NCI-H1436 (cell line): Measurements from ENCODE around the gene HCCS.
A peak's percentile ranks its signal among the peaks of the same experiment; 100 is the strongest.
"Not testable (repeated sequence)": the region's sequence is repeated elsewhere in the genome, so short reads cannot be mapped to it uniquely, and the experiment has no call there.

Source experiments
- DNase-seq: peaks from one replicate; lab custom pipeline; 2025; lab: John Stamatoyannopoulos, UW

HCCS gene

DNA sequence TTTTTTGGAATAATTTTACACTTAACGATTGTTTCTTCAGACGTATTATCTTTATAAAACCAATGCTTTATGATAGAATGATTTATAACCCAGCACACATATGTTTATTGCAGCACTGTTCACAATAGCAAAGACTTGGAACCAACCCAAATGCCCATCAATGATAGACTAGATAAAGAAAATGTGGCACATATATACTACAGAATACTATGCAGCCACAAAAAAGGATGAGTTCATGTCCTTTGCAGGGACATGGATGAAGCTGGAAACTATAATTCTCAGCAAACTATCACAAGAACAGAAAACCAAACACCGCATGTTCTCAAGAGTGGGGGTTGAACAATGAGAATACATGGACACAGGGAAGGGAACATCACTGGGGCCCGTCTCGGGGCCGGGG lies 12.0 kb downstream of the HCCS start:
- not testable (repeated sequence) for DNase-seq

DNA sequence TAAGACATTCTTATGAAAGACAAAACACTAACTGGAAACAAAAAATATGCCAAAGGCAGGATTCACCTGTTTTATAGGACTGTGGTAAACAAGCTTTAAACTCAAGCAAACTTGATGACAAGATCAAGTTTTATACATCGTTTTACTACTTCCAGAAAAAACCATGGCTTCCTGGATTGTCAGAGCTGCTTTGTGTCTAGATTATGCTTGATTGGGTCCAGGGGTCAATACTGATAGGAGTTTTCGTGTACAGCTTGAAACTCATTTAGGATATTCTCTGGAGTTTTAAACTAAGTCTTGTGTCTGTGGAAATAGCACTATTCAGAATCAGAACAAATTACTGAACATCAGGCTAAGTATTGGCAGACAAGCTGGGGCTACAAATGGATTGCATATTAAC lies 13.0 kb downstream of the HCCS start:
- no peak for DNase-seq

DNA sequence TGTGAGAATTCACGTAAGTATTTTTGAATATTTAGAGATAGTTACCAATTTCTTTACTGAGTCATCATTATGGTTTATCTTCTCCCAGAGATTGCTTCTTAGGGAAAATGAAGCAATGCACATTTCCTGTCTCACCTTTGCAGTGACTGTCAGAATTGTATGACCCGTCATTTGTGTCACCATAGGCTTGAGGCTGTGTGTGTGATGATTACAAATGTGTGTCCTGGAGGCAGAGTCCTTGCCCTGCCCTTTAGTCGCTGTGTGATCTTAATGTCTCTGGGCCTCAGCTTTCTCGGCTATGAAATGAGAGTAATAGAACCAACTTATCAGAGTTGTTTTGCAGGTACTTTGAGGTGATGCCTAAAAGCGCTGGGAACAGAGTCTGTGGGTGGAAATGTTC lies 13.9 kb downstream of the HCCS start:
- DNase-seq: no peak

DNA sequence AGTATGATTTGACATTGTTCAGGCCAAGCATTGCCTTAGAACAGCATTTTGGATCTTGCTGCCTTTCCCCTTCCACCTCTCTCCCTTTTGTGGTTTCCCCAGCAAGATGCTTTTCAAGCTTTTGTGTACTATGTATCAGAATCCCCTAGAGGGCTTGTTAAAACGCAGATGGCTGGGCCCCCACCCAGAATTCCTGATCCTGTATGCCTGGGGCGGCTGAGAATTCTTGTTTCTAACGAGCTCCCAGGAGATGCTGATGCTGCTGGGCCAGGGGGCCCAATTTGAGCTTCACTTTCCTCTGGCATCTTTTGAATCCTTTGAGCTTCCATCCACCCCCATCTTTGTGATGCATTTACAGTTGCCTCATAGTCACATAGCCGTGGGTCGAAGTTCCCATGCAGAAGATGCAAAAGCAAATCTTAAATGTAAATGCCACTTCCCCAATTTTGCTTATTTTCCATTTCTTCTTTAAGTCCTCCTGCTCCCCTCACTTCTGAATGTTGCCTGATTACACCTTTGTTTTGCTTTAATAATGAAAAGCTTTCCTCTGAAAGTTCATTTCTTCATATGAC lies 18.5 kb downstream of the HCCS start:
- DNase-seq: no peak

DNA sequence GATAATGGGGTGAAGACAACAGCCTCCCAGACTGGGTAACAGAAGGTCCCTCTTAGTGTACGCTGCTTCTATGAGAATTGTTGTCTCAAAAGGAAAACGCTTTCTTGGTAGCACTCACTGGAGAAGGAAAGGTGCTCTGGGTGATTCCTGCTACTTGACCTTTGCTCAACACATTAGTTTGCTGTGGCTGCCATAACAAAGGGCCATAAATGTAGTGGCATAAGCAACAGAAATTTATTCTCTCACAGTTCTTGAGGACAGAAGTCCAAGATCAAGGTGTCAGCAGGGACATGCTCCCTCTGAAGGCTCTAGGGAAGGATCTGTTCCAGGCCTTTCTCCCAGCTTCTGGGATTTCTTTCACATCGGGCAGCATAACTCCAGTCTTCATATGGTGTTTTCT lies 19.0 kb downstream of the HCCS start:
- DNase-seq: no peak

DNA sequence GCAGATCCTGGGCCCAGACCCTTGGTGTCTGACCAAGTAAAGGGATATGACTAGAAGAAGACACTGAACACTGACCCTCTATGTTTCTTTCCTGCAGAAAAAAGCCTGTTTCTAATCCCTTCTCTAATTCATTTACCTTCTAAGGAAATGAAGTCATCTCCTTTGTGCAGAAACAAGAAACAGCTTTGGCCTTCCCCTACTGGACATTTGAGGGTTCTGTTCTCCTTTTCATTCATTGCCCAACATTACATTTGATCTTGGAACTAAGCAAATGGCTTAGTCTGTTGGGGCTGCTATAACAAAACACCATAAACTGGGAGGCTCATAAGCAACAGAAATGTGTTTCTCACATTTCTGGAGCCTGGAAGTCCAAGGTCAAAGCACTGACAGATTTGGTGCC lies 20.0 kb downstream of the HCCS start:
- no peak for DNase-seq

DNA sequence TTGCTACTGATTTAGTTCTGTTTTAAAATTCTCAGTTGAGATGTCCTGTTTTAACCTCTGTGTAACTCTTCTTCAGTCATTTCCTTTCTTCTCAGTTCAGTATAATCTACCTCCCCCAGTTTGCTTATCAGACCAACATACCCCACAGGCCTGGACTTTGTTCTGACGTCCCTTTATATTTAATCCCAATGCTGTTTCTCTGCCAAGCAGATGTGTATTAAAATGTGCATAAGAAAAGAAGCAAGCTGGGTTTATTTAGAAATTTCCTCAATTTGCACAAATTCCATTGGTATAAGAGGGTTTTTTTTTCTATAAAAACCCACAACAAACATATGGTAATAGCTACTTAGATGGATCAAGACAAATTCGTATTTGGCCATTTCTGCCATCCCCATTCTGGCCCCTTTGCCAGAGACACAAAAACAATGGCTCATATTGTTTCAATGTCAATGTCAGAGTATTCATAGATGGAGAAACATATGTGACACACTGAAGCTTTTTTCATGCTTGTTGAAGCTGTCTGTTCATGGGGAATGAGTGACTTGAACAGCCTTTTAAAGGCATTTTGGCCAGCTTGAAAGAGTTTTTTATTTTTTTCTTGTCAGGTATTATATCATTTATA lies 24.5 kb downstream of the HCCS start:
- DNase-seq: no peak

DNA sequence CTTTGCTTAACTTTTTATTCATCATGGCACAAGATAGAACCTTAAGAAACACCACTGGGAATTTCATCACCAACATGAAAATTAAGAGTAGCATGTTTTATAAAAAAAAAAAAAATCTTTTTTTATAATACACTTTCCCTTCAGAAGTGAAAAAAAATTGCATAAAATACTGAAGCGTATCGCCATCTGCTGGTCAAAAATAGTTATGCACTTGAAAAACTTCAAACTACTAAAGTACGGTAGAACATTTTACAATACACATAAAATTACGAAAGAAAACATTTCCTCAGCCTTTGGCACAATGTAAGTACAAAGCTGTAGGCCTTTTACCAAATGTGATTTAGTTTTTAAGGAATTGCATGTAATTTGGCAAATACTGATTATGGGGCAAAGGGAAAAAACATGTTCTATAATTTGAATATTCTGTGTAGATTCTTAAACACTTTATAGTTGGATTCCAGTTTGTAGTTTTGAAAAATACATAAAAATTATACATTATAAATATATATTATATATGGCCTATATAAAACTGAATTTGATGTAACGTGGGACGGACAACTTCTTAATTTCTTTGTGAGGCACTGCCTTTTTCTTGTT lies 26.5 kb downstream of the HCCS start:
- DNase-seq: peak; percentile 1

DNA sequence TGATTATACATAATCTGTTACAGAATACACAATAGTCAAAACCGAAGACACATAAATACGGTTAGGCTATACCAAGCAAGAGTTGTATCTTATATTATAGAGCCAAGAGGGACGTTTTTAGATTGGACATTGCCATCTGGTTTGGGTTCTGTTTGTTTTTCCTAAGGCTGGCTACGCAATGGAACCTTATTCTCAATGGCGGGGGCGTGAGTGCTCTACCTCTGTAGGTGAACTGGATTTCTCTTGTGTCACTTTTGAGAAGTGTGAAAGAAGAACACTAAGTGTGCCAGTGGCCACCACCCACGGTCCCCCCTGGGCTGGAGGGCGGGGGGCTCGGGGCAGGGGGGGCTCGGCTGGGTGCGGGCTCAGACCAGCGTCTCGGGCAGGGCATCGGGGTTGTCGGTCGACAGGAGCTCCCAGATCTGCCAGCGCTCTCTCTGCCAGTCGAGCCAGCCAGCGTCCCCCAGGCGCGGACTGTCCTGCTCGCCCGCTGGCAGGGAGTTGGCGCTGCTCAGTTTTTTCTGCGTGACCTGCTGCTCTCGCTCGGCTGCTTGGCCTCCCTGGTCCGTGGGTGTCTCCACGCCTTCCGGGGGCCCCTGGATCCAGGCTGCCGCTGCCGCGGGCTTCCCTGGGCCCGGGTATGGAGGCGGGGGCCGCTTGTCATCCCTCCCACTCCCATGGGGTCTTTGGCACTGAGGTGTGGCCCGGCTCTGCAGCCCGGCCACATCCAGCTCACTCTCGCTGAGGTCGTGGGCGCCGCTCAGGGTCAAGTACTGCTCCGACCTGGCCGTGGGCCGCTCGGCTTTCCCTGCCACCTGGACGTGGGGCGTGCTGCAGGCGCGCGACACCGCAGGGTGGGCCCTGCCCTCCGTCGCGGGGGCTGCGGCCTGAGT lies 27.6 kb downstream of the HCCS start:
- no peak for DNase-seq

DNA sequence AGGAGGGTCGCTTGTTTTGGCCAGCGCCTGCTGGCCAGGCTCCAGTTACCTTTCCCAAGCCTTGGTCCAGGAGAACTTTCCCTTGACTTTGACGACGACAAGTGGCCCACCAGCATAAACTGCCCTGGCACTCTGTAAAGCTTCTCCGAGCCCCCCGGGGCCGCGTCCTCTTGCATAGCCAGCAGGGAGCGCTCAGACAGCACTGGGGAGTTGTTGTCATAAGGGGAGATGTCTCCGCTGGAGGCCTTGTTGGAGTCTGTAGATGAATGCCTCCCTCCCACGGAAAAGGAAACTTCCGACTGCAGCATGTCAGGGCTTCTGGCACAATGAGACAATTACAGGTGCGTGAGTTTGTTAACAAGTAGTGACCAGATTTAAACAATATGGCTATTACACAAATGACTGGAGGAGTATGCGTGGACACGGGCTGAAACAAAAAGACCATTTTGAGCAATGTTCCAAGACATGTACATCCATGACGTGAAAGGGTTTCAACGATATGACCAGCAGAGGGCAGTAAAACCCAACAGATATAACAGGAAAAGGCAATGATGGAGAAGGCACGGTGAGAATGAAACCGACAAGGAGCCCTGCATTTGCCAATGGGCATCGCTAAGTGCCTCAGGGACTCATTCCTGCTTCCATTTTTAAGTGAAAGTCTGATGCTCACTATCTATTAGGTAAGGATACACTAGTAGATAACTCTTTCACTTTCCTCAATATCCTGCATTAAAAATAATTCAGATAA lies 33.0 kb downstream of the HCCS start:
- DNase-seq: peak; percentile 68

DNA sequence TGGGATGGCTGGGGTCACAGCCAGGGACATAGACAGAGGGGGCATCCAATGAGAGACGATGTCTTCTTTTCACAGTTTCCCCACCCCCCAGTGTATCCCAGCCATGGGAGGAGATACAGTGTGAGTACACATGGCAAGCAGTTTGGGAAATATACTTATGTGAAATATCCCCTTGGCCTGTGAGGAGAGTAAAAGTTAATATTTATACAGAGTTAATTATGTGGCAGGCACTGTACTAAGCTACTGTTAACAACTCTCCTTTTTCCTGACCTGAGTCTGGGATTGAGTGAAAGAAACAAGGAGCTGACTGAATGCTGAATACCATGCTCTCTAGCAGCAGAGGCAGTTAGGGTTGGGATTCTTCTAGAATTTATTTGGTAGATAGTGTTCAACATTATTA lies 35.3 kb downstream of the HCCS start:
- DNase-seq: no peak

DNA sequence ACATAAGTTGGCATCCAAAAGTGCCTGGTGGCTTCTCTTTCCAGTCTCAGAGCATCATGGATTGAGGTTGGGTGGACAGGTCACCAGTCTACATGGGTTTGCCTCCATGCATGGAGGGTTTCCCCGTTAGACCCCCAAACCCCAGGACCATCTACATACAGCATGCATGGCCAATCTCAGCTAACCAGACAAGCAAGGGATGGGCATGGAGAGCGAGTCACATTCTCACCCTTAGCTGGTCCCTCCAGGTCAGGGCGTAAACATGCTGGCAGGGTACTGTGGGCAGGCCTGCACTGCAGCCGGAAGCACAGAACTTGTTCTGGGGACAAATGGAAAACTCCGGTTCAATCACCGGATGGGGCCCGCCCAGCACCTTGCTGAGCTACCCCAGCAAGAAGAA lies 37.3 kb downstream of the HCCS start:
- no peak for DNase-seq

DNA sequence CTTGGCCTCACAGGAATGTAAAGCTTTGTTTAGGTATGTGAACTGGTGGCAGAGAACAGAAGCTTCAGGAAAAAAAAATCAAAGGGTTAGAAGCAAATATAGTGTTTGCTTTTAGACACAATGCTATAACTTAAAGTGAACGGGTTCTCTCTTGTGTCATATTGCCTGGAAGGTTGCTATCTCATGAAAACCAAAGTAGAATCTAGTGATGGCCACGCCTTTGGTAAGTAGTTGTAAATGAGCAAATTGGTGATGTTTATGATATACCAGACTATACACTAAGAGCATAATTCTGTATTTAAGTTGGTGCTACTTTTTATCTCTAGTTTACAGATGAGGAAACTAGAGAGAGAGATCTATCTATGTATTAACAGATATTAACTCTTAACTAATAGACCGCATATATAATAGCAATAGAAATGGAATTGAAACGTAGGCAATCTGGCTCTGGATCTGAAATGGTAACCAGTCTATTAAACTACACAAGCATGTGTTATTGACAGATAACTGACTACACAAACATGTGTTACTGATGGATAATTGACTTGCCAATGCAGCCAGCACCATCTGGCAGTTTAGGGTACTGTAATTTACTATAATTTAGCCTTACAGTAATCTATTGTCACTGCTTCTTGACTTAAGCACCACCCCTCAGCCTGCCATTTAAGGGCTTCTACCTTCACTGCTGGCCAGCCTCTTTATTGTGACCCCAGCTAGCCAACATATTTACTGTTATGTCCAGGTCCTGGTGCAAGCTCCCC lies 40.8 kb downstream of the HCCS start:
- DNase-seq: peak; percentile 34

DNA sequence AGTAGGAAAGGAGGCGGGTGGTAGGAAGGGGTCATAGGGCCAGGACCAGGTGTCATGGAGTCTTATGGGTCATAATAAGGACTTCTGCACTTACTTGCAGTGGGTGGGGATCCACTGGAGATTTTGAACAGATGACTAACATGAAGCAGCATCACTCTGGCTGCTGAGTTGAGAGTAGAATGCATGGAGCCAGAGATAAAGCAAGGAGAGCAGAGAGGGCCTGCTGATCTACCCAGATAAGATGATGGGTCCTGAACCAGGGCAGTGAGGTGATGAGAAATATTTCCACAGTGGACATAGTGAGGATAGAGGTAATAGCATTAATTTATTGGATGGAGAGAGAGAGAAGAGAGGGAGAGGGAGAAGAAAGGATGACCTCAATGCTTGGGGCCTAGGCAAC lies 48.0 kb downstream of the HCCS start:
- DNase-seq: no peak

DNA sequence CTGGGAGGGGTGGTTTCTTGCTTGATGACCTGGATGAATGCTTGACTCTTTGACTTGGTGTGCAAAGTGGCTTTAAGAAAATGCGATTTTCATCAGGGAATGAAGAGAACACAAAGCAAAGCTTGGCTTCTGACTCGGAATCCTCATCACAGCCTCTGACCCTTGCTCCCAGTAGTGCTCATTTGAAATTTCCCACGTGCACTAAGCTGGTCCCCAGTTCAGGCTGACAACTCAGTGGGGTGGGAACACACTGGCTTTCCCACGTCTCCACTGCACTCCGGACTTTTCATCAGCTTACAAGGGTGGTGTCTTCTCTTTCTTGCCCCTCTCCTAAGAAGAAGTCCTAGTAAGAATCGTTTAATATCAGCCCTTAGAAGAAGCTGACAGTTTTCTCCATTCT lies 53.3 kb downstream of the HCCS start:
- DNase-seq: no peak

DNA sequence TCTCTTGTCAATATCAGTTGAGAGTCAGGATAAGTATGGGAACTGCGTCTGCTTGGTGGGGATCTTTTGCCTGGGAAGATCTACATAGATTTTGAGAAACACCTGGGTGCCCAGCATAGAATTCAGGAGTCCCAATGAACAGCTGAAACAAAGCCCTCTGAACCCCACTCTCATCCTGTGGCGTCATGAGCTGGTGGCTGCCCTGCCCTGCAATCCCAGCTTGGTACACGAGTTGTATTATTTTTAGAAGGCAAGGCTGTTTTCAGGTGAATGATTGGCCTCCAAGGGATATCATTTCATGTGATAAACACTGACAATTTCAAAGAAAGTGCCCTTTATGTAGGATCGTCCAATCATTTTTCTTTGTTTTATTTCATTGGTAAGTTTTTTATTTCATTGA lies 60.8 kb downstream of the HCCS start:
- DNase-seq: no peak

DNA sequence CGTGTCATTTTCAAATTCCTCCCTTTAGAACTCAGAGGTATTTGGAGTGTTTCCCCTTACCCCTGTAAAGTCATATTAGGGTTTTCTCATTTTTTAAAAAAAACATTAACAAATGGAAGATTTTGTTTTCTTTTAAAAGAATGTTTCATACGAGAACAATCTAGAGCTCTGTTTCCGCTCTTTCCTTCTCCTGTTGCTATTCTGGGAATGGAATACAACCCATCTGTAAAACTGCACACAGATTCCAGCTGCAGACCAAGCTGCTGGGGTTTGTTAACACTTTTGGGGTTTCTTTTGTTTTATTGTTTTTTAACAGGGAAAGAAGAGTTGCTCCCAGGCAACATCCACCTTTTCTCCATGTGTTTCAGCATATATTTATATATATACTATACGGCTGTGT lies 61.3 kb downstream of the HCCS start:
- no peak for DNase-seq
